ENCODE data around the gene TRPM4.
A peak's percentile ranks its signal among the peaks of the same experiment; 100 is the strongest.

GRCh38 chr19:49150106-49150943 lies 7.3 kb upstream of the TRPM4 start:
- TF ChIP-seq MAX (IDR thresholded peaks at IDR 0.05) (peak; percentile 78), EP300 (IDR thresholded peaks at IDR 0.05; ENCODE audit: borderline replicate concordance) (no peak), NFIC (IDR thresholded peaks at IDR 0.05) (no peak), TAF1 (IDR thresholded peaks at IDR 0.05; ENCODE audit: low read depth) (peak; percentile 28; the same call in 1 of the 2 replicates), RAD21 (IDR thresholded peaks at IDR 0.05; ENCODE audit: low read depth) (no peak), TCF12 (IDR thresholded peaks at IDR 0.05; ENCODE audit: low read depth) (no peak), EGR1 (IDR thresholded peaks at IDR 0.05) (no peak), USF1 (IDR thresholded peaks at IDR 0.05) (no peak), REST (IDR thresholded peaks at IDR 0.05; ENCODE audit: low read depth) (no peak), FOXM1 (IDR thresholded peaks at IDR 0.05; ENCODE audit: borderline replicate concordance, low read depth) (no peak), TEAD4 (IDR thresholded peaks at IDR 0.05) (no peak), ZBTB7A (IDR thresholded peaks at IDR 0.05; ENCODE audit: low read depth) (peak; percentile 87), CEBPB (IDR thresholded peaks at IDR 0.05) (no peak)
